ENCODE measurements around the gene RAD50.
"Not testable (repeated sequence)": the region's sequence is repeated elsewhere in the genome, so short reads cannot be mapped to it uniquely, and the experiment has no call there.

Gene RAD50

GRCh38 chr5:132633587-132633986, 76.8 kb downstream of the RAD50 start:
- ATAC-seq, DNase-seq: not testable (repeated sequence)

- ATAC-seq, result peak; percentile 78
- DNase-seq, result no peak
These were observed 79.1 kb downstream of the RAD50 start for GRCh38 chr5:132635873-132636272.

- DNase-seq (no peak), ATAC-seq (no peak)
These were observed 80.5 kb downstream of the RAD50 start for GRCh38 chr5:132637241-132637640.

- DNase-seq, result peak; percentile 38
- ATAC-seq, result peak; percentile 64
These were observed 82.9 kb downstream of the RAD50 start for GRCh38 chr5:132639706-132640130.

- ATAC-seq, result no peak
- DNase-seq, result no peak
These were observed 83.8 kb downstream of the RAD50 start for GRCh38 chr5:132640613-132641012.

GRCh38 chr5:132641241-132641723, 84.5 kb downstream of the RAD50 start:
- ATAC-seq (peak; percentile 79), DNase-seq (peak; percentile 48)

- ATAC-seq (no peak), DNase-seq (peak; percentile 30)
These were observed 85.1 kb downstream of the RAD50 start for GRCh38 chr5:132641841-132642240.

- DNase-seq (no peak), ATAC-seq (no peak)
These were observed 87.4 kb downstream of the RAD50 start for GRCh38 chr5:132644177-132644576.

- ATAC-seq (no peak), DNase-seq (no peak)
These were observed 89.9 kb downstream of the RAD50 start for GRCh38 chr5:132646583-132647266.

- no peak for DNase-seq
- ATAC-seq, result no peak
These were observed 90.7 kb downstream of the RAD50 start for GRCh38 chr5:132647473-132647872.

GRCh38 chr5:132648355-132648754, 91.6 kb downstream of the RAD50 start:
- DNase-seq, result no peak

GRCh38 chr5:132651838-132652469, 95.2 kb downstream of the RAD50 start:
- DNase-seq (no peak), ATAC-seq (no peak)

More at GRCh38 chr5:132648355-132648754, 91.6 kb downstream of the RAD50 start:
- no peak for ATAC-seq

- DNase-seq (no peak), ATAC-seq (no peak)
These were observed 96.9 kb downstream of the RAD50 start for GRCh38 chr5:132653716-132654115.

- peak; percentile 74 for DNase-seq
- ATAC-seq, result peak; percentile 63
These were observed 99.3 kb downstream of the RAD50 start for GRCh38 chr5:132655821-132656773.

GRCh38 chr5:132656774-132657355, 100.1 kb downstream of the RAD50 start:
- DNase-seq (peak; percentile 23), ATAC-seq (peak; percentile 35)

- DNase-seq (peak; percentile 32), ATAC-seq (no peak)
These were observed 101.1 kb downstream of the RAD50 start, which contains the start of gene IL13 for GRCh38 chr5:132657676-132658380. TSS of gene IL13 (plus strand) at chr5:132658173. CDS start at chr5:132658187, 14 bp downstream.

- no peak for DNase-seq
- no peak for ATAC-seq
These were observed 101.9 kb downstream of the RAD50 start for GRCh38 chr5:132658381-132659302.

- ATAC-seq (no peak), DNase-seq (no peak)
These were observed 103.1 kb downstream of the RAD50 start for GRCh38 chr5:132659598-132660493.
